Right ventricle myocardium superior (tissue), 1 donor: Measurements from ENCODE around the gene PBX1. TPM values are rescaled to one million over a fixed set of nuclear protein-coding genes. Genes with fewer than 3 reads are reported as not detected.

Experiments
- ATAC-seq: fragments of 200-7000 bp; cut with Tn5 transposase; one replicate; pipeline ENCODE4 v1.9.1; 2020; ENCODE audit warnings: mild to moderate bottlenecking; ENCODE audit not compliant: poor library complexity
- DNase-seq: peaks from one replicate; pipeline ENCODE4 v3.0.0-alpha.2; 2020
- intact Hi-C: fragments of 100-400 bp; cut with DNase I; formaldehyde crosslinking; loops from one replicate; pipeline ENCODE4 v1.11.2; 2022
- total RNA-seq: library from RNA; stranded (reverse); fragmentation: NEBNext Ultra II Directional; extraction: Animal tissue kit (Norgen Biotek cat#: 25700); gene quantifications from one replicate; pipeline ENCODE4 v1.2.1, GENCODE V29; 2021
- donor health status: DM: no; HTN: yes; CAD: no; lungs with severe emphysema.

PBX1 gene
- total RNA-seq, 1 donor from 2014 or later, result 69.1 TPM

- DNase-seq (no peak), ATAC-seq (no peak)
- intact Hi-C loops, result no loop called here
These were observed 142.3 kb downstream of the PBX1 start for GRCh38 chr1:164701189-164701761.

- ATAC-seq, result no peak
- DNase-seq, result no peak
- intact Hi-C loops, result no loop called here
These were observed 143.2 kb downstream of the PBX1 start for GRCh38 chr1:164702216-164702615.

DNA sequence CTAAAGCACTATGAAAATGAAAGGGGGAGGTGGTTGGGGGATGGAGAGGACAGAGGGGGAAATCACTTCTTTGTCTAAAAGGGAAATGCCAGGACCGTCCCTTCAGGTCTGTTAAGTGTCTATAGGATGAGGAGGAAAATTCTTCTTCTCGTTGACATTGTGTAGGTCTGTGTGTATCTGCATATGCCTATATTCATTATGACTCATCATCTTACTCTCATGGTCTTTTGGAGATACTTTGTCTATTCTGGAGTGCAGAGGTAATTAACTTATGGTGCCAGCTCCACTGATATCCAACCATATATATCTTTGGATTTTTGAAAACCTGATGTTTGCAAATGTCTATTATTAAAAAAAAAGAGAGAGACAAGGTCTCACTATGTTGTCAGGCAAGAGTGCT lies 143.7 kb downstream of the PBX1 start:
- intact Hi-C loops, result no loop called here
- DNase-seq (no peak), ATAC-seq (no peak)

DNA sequence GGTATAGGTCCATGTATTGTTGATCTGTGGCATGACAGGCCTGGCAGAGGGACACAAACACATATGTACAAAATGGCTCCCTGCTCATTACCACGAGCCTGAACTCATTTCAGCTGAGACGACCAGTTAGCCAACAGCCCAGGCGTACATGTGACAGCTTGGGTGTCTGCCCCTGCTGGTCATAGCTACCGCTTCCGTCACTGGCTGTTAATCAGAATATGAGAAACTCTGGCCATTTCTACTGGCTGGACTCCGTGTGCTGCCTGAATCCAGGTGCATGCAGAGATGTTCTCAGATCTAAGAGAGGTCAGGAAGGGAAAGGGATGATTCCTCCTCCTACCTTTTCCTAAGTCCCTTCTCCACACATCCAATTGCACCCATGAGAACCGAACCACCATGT lies 144.5 kb downstream of the PBX1 start:
- ATAC-seq, result no peak
- DNase-seq, result no peak
- intact Hi-C loops, result no loop called here

DNA sequence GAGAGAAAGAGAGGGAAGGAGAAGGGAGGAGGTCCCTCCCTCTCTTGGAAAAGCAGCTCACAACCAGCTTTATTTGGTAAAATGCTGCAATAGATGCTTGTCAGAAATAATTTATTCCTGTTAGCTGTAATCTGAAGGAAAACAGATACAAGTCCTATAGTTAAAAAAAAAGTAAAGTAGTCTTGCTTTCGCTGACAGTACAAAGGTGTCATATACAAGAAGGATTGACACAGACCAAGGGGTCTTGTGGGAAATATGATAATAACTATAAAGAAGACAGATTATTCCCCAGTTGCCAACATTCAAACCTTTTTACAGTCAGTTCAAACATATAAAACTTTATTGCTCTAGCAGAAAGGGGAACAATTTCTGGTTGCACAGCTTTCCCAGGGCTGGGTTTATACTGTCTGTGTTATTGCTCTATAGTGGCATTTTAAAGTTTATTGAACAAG lies 145.0 kb downstream of the PBX1 start:
- ATAC-seq (no peak), DNase-seq (no peak)
- intact Hi-C loops, result no loop called here

GRCh38 chr1:164704954-164705353 lies 146.0 kb downstream of the PBX1 start:
- intact Hi-C loops, result no loop called here
- ATAC-seq, result no peak

GRCh38 chr1:164706606-164706987 lies 147.6 kb downstream of the PBX1 start:
- ATAC-seq (peak; percentile 8), DNase-seq (no peak)
- intact Hi-C loops, result no loop called here

More at GRCh38 chr1:164704954-164705353, 146.0 kb downstream of the PBX1 start:
- no peak for DNase-seq

DNA sequence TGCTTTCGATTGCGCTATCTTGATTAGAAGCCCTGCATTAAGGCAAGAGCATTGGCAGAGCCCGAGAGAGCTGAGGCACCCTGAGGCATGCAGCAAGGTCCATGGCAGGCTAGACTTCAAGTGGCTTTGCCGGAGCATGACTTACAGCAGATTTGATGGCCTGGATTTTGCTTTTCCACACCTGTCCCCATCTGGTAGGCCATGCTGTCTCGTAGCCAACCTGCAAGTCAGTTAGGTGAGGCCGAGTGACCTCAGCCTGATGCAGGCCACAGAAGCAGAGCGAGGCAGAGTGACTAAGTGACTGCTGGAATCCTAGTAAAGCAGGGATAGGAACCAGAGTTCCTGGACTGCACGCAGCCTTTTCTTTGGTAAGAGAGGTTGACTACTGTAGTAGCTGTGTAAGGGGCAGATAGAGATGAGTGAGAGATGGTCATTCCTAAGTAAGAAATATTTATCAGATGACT lies 148.9 kb downstream of the PBX1 start:
- peak; percentile 58 for DNase-seq
- ATAC-seq, result peak; percentile 64
- intact Hi-C loops, result no loop called here

GRCh38 chr1:164708596-164708995 lies 149.6 kb downstream of the PBX1 start:
- ATAC-seq (no peak), DNase-seq (no peak)
- intact Hi-C loops, result no loop called here

DNA sequence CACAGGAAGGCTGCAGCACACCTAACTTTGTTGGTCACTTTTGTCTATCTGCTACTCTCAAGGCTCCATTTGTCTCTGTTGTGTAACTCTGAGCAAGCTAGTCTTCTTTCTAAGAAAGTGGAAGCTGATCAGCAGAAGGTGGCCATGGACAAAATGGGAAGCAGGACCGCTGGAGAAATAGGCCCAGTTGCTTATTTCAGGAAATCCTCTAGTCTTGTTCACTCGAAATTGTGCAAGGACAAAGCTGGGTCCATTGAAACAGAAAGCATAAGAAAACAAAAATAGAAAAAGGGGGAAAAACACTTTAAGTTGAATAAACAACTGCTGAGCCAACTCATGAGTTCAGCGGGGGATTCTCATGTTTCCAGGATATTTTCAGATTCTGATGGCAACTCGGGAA lies 150.1 kb downstream of the PBX1 start:
- intact Hi-C loops, result no loop called here
- no peak for ATAC-seq

GRCh38 chr1:164709541-164710278 lies 150.7 kb downstream of the PBX1 start:
- intact Hi-C loops, result loop anchor here (10.0 kb wide), 1 partner anchor 75 kb away; no protein-coding TSS in a partner anchor
- DNase-seq (no peak), ATAC-seq (no peak)

More for the DNA sequence above, 150.1 kb downstream of the PBX1 start:
- no peak for DNase-seq

- ATAC-seq, result peak; percentile 74
- peak; percentile 46 for DNase-seq
- intact Hi-C loops, result loop anchor here (10.0 kb wide), 1 partner anchor 72 kb away; no protein-coding TSS in a partner anchor
These were observed 153.4 kb downstream of the PBX1 start for GRCh38 chr1:164712131-164713036.

DNA sequence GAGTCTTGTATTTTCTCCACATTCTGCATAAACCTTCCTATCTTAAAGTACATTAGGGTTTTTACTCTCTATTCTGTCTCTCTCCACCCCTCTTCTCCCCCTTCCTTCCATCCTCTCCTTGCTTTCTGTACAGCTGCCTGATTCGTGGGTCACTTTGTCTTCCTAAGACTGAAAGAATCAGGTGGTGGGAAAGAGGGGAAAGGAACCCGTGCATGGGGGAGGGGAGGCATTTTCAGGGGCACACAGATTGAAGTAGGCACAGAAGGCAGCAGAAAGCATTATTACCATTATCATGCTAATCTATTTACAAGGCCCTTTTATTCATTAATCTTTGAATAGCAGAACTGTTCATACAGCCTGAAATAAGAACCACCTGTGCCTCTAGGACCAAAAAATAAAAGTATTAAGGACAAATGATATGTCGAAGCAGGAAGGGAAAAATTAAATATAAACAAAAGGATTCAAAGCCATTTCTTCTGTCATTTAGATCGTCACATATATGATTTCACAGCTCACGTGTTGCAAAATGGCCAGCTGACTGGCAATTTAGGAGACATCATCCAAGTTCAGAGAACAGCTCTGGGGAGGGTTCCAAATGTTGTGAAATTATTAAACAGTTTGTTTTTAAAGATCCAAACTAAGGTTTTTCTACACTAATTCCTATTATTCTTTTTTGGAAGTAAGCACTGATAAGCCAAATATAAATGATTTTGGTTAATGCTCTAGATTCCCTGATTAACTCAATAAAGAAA lies 154.6 kb downstream of the PBX1 start:
- ATAC-seq, result no peak
- intact Hi-C loops, result loop anchor here (10.0 kb wide), 1 partner anchor 71 kb away; no protein-coding TSS in a partner anchor
- no peak for DNase-seq

- ATAC-seq (no peak), DNase-seq (no peak)
- intact Hi-C loops, result loop anchor here (10.0 kb wide), 1 partner anchor 68 kb away; no protein-coding TSS in a partner anchor
These were observed 158.2 kb downstream of the PBX1 start for GRCh38 chr1:164716992-164717703.

DNA sequence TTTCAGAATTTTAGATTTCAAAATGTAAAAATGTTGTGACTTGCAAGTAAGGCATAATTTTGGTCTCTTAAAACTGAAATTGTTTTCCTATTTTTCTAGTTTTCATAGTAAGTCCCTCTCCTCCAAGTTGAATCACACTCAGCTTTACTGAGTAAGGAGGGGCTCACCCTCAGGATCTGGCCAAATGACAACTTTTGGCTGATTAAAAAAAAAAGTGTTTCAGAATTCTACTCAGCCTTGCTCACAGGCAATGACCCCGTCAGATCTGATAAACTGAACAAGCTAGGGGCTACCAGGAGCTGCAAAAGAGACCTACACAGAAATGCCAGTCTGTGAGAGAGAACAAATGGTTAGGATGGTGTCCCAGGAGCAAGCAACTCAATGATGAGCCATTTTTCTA lies 159.8 kb downstream of the PBX1 start:
- DNase-seq, result no peak
- ATAC-seq, result peak; percentile 47
- intact Hi-C loops, result loop anchor here (10.0 kb wide), 1 partner anchor 66 kb away; no protein-coding TSS in a partner anchor

- no peak for DNase-seq
- ATAC-seq, result no peak
- intact Hi-C loops, result loop anchor here (10.0 kb wide), 1 partner anchor 65 kb away; no protein-coding TSS in a partner anchor
These were observed 160.9 kb downstream of the PBX1 start for GRCh38 chr1:164719676-164720439.
